H9 (cell line): ENCODE data around the gene ROBO3. TPM values are rescaled to one million over a fixed set of nuclear protein-coding genes. Genes with fewer than 3 reads are reported as not detected.

Experiments used
- DNase-seq: peaks from one replicate; pipeline ENCODE4 v3.0.0-alpha.2; 2017
- H2AFZ ChIP-seq: one replicate; pipeline ENCODE4 v1.6.1; 2013; ENCODE audit warnings: mild to moderate bottlenecking, low read length, control low read depth, moderate library complexity
- H2AK5ac ChIP-seq: 2 replicates; pipeline ENCODE4 v1.6.1; 2013; ENCODE audit warnings: low read length, control low read depth, mixed read lengths; ENCODE audit not compliant: insufficient read length
- H2BK120ac ChIP-seq: one replicate; pipeline ENCODE4 v1.6.1; 2013; ENCODE audit warnings: low read depth, mild to moderate bottlenecking, low read length, control low read depth, inconsistent platforms; ENCODE audit not compliant: poor library complexity, severe bottlenecking
- H2BK12ac ChIP-seq: 2 replicates; pipeline ENCODE4 v1.6.1; 2013; ENCODE audit warnings: low read length, control low read depth, mixed read lengths, low read depth; ENCODE audit not compliant: insufficient read length
- H2BK15ac ChIP-seq: 2 replicates; pipeline ENCODE4 v1.6.1; 2013; ENCODE audit warnings: low read depth, low read length, control low read depth
- H2BK20ac ChIP-seq: one replicate; pipeline ENCODE4 v1.6.1; 2013; ENCODE audit warnings: low read depth, mild to moderate bottlenecking, low read length, control low read depth, inconsistent platforms; ENCODE audit not compliant: poor library complexity, severe bottlenecking
- H2BK5ac ChIP-seq: 2 replicates; pipeline ENCODE4 v1.6.1; 2013; ENCODE audit warnings: low read length, control low read depth, mixed read lengths; ENCODE audit not compliant: insufficient read length
- H3K14ac ChIP-seq: 2 replicates; pipeline ENCODE4 v1.6.1; 2013; ENCODE audit warnings: low read length, control low read depth; ENCODE audit not compliant: insufficient read depth
- H3K18ac ChIP-seq: 2 replicates; pipeline ENCODE4 v1.6.1; 2013; ENCODE audit warnings: low read depth, mild to moderate bottlenecking, mixed read lengths, low read length, control low read depth; ENCODE audit not compliant: insufficient read length
- H3K23ac ChIP-seq: 2 replicates; pipeline ENCODE4 v1.6.1; 2013; ENCODE audit warnings: low read length, control low read depth, mixed read lengths, low read depth; ENCODE audit not compliant: insufficient read length
- H3K23me2 ChIP-seq: 2 replicates; pipeline ENCODE4 v1.6.1; 2013; ENCODE audit warnings: low read depth, mild to moderate bottlenecking, mixed read lengths, low read length, control low read depth; ENCODE audit not compliant: insufficient read length, poor library complexity, severe bottlenecking
- H3K27ac ChIP-seq: 2 replicates; pipeline ENCODE4 v1.5.1; 2013; ENCODE audit warnings: low read length, control low read depth, mixed read lengths, low read depth; ENCODE audit not compliant: insufficient read length
- H3K27me3 ChIP-seq: 2 replicates; pipeline ENCODE4 v1.6.1; 2013; ENCODE audit warnings: low read length, control low read depth, inconsistent platforms; ENCODE audit not compliant: insufficient read depth
- H3K4ac ChIP-seq: 2 replicates; pipeline ENCODE4 v1.6.1; 2013; ENCODE audit warnings: low read depth, mild to moderate bottlenecking, control low read depth, inconsistent platforms, low read length, moderate library complexity
- H3K4me1 ChIP-seq: 2 replicates; pipeline ENCODE4 v1.6.1; 2013; ENCODE audit warnings: low read length, control low read depth, inconsistent platforms; ENCODE audit not compliant: insufficient read depth
- H3K4me2 ChIP-seq: 2 replicates; pipeline ENCODE4 v1.6.1; 2013; ENCODE audit warnings: low read length, control low read depth, mixed read lengths; ENCODE audit not compliant: insufficient read length, insufficient read depth
- H3K56ac ChIP-seq: 2 replicates; pipeline ENCODE4 v1.6.1; 2013; ENCODE audit warnings: low read depth, mild to moderate bottlenecking, mixed read lengths, low read length, control low read depth; ENCODE audit not compliant: insufficient read length
- H3K79me1 ChIP-seq: 2 replicates; pipeline ENCODE4 v1.6.1; 2013; ENCODE audit warnings: low read depth, mild to moderate bottlenecking, moderate library complexity, low read length, control low read depth, inconsistent platforms; ENCODE audit not compliant: insufficient read depth, poor library complexity, severe bottlenecking
- H3K79me2 ChIP-seq: 2 replicates; pipeline ENCODE4 v1.6.1; 2013; ENCODE audit warnings: low read length, control low read depth, inconsistent platforms; ENCODE audit not compliant: insufficient read depth
- H3K9ac ChIP-seq: 2 replicates; pipeline ENCODE4 v1.6.1; 2013; ENCODE audit warnings: low read length, control low read depth, mixed read lengths; ENCODE audit not compliant: insufficient read length; ENCODE audit errors: extremely low read depth
- H3K9me3 ChIP-seq: one replicate; pipeline ENCODE4 v1.6.1; 2013; ENCODE audit warnings: low read depth, low read length, inconsistent platforms; ENCODE audit not compliant: control insufficient read depth
- H3T11ph ChIP-seq: one replicate; pipeline ENCODE4 v1.6.1; 2013; ENCODE audit warnings: mild to moderate bottlenecking, low read length, control low read depth, inconsistent platforms
- H4K20me1 ChIP-seq: one replicate; pipeline ENCODE4 v1.6.1; 2013; ENCODE audit not compliant: control insufficient read depth, insufficient read length, insufficient read depth
- H4K5ac ChIP-seq: 2 replicates; pipeline ENCODE4 v1.6.1; 2013; ENCODE audit warnings: low read depth, mild to moderate bottlenecking, mixed read lengths, low read length, control low read depth; ENCODE audit not compliant: insufficient read length
- H4K8ac ChIP-seq: replicated peaks from 2 replicates; pipeline ENCODE4 v1.6.1; 2013; ENCODE audit warnings: low read length, control low read depth, mixed read lengths, low read depth; ENCODE audit not compliant: insufficient read length
- H4K91ac ChIP-seq: 2 replicates; pipeline ENCODE4 v1.6.1; 2013; ENCODE audit warnings: low read depth, mild to moderate bottlenecking, moderate library complexity, mixed read lengths, low read length, control low read depth; ENCODE audit not compliant: insufficient read length
- H3K27ac Mint-ChIP-seq, 3 experiments: 2 replicates in 2 of 3; 3 replicates in 1 of 3; pipeline ENCODE4 v1.8.0; 2020 to 2021; ENCODE audit warnings: mixed read lengths in 3 of 3, mild to moderate bottlenecking in 1 of 3, moderate library complexity in 1 of 3
- H3K27me3 Mint-ChIP-seq: 2 replicates; pipeline ENCODE4 v1.8.0; 2021; ENCODE audit warnings: low read depth, mild to moderate bottlenecking, moderate library complexity, mixed read lengths
- H3K36me3 Mint-ChIP-seq, 3 experiments: 2 replicates in 2 of 3; 3 replicates in 1 of 3; pipeline ENCODE4 v1.8.0; 2020 to 2021; ENCODE audit warnings: low read depth in 3 of 3, mixed read lengths in 3 of 3; ENCODE audit not compliant: insufficient read depth in 1 of 3
- H3K4me1 Mint-ChIP-seq, 2 experiments: 2 replicates each; pipeline ENCODE4 v1.8.0; 2020; ENCODE audit warnings: mixed read lengths in 2 of 2
- H3K4me3 Mint-ChIP-seq, 2 experiments: 2 replicates in 1 of 2; 3 replicates in 1 of 2; pipeline ENCODE4 v1.8.0; 2020 to 2021; ENCODE audit warnings: mild to moderate bottlenecking in 2 of 2, mixed read lengths in 2 of 2, moderate library complexity in 1 of 2
- H3K9me3 Mint-ChIP-seq, 2 experiments: 2 replicates in 1 of 2; 3 replicates in 1 of 2; pipeline ENCODE4 v1.8.0; 2020; ENCODE audit warnings: mild to moderate bottlenecking in 2 of 2, mixed read lengths in 2 of 2, moderate library complexity in 1 of 2
- WGBS: extraction: QIAGEN DNeasy Blood & Tissue Kit; methylation state at CpG from one replicate; pipeline ENCODE4 v1.1.7; 2013; ENCODE audit warnings: missing lambda C conversion rate, low lambda C conversion rate, mixed read lengths; ENCODE audit not compliant: insufficient read length; ENCODE audit errors: extremely low coverage; 5-methylcytosine and 5-hydroxymethylcytosine counted together
- total RNA-seq: library from RNA; stranded (reverse); gene quantifications from 2 replicates; pipeline ENCODE4 v1.2.1, GENCODE V29; 2021
- TF ChIP-seq, protein P1 (sequence below): fragments of 200-600 bp; sonication (generic); conservative IDR thresholded peaks from 3 replicates; pipeline ENCODE4 v1.8.0; 2021; ENCODE audit warnings: antibody characterized with exemption, mild to moderate bottlenecking

The ROBO3 gene
- total RNA-seq, 1 experiment from 2014 or later: 12.6 TPM

DNA sequence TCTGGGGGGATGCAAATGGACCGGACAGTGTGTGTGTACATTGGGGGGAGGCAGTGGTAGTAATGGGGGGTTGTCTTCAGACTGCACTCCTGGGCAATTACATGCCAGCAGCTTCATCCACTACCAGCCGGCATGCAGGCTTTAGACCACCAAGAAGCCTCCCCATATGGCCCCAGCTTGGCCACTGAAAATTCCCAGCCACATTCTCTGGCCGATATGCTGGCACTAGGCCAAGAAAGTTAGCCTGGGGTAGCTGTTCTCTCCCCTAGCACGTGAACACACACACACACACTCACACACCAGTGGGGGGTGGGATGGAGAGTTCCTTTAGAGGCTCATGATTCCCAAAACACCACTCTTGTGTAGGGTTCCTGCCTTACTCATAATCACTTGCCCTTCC, 3.6 kb upstream of the ROBO3 start:
- peaks cover 85% of the 10 kb centered on the region for H3K27me3 Mint-ChIP-seq
- no peaks in the 10 kb centered on the region; a peak in 1 of 5 replicates for H3K9me3 Mint-ChIP-seq
- Histone ChIP-seq H3K79me1 (no peaks in the 10 kb centered on the region), H3K27ac (no peak overlapping the region), H3K79me2 (no peaks in the 10 kb centered on the region), H3K23ac (no peak overlapping the region), H2BK20ac (no peak overlapping the region), H3K27me3 (peaks cover 63% of the 10 kb centered on the region), H4K91ac (no peak overlapping the region), H4K5ac (no peak overlapping the region), H2AFZ (no peak overlapping the region), H2BK12ac (no peak overlapping the region), H4K20me1 (no peaks in the 10 kb centered on the region), H3K18ac (no peak overlapping the region), H3K23me2 (peaks cover 3% of the 10 kb centered on the region), H2BK15ac (no peak overlapping the region), H3T11ph (no peak overlapping the region), H3K9ac (no peak overlapping the region), H2BK120ac (no peak overlapping the region), H3K4me1 (no peaks in the 10 kb centered on the region; the same call in 1 of the 2 replicates), H3K4me2 (no peak overlapping the region), H4K8ac (no peak overlapping the region), H3K56ac (no peak overlapping the region), H2AK5ac (no peak overlapping the region), H3K4ac (no peak overlapping the region), H3K9me3 (no peaks in the 10 kb centered on the region), H2BK5ac (no peak overlapping the region), H3K14ac (no peak overlapping the region)
- H3K36me3 Mint-ChIP-seq: no peaks in the 10 kb centered on the region
- no peak for DNase-seq
- peaks cover 23 to 44% of the 10 kb centered on the region in 2 experiments for H3K4me1 Mint-ChIP-seq
- TF ChIP-seq, protein P1, sequence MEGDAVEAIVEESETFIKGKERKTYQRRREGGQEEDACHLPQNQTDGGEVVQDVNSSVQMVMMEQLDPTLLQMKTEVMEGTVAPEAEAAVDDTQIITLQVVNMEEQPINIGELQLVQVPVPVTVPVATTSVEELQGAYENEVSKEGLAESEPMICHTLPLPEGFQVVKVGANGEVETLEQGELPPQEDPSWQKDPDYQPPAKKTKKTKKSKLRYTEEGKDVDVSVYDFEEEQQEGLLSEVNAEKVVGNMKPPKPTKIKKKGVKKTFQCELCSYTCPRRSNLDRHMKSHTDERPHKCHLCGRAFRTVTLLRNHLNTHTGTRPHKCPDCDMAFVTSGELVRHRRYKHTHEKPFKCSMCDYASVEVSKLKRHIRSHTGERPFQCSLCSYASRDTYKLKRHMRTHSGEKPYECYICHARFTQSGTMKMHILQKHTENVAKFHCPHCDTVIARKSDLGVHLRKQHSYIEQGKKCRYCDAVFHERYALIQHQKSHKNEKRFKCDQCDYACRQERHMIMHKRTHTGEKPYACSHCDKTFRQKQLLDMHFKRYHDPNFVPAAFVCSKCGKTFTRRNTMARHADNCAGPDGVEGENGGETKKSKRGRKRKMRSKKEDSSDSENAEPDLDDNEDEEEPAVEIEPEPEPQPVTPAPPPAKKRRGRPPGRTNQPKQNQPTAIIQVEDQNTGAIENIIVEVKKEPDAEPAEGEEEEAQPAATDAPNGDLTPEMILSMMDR: no peak
- H3K27ac Mint-ChIP-seq: no peak overlapping the region
- H3K4me3 Mint-ChIP-seq: no peak overlapping the region
- WGBS: no CpG with 5 or more reads among the region's 4 CpGs
